SK-N-SH treated with all-trans-retinoic acid at 6 μM for 48 hours (cell line): Measurements from ENCODE around the gene PAK4.

Experiments used
- CREB5 ChIP-seq: fragments of 250-450 bp; sonication (Bioruptor Pico); IDR thresholded peaks from 2 replicates; pipeline ENCODE4 v1.5.1; 2020; ENCODE audit warnings: low read depth, mild to moderate bottlenecking, moderate library complexity
- CSDC2 ChIP-seq: fragments of 250-450 bp; sonication (Bioruptor Pico); IDR thresholded peaks from 2 replicates; pipeline ENCODE4 v1.5.0; 2020; ENCODE audit warnings: mild to moderate bottlenecking, moderate library complexity
- PATZ1 ChIP-seq: fragments of 250-450 bp; sonication (Bioruptor Pico); IDR thresholded peaks from 2 replicates; pipeline ENCODE4 v1.8.0; 2020; ENCODE audit warnings: mild to moderate bottlenecking, moderate library complexity, borderline replicate concordance
- ZC3H10 ChIP-seq: fragments of 250-450 bp; sonication (Bioruptor Pico); IDR thresholded peaks from 2 replicates; pipeline ENCODE4 v1.5.1; 2021; ENCODE audit warnings: mild to moderate bottlenecking, moderate library complexity
- ZFP3 ChIP-seq: fragments of 250-450 bp; sonication (Bioruptor Pico); IDR thresholded peaks from 2 replicates; pipeline ENCODE4 v1.5.0; 2020; ENCODE audit warnings: mild to moderate bottlenecking, moderate library complexity
- ZFP30 ChIP-seq: fragments of 450-650 bp; formaldehyde crosslinking; IDR thresholded peaks from 2 replicates; pipeline ENCODE4 v1.5.0; 2022; ENCODE audit warnings: mild to moderate bottlenecking, moderate library complexity
- ZNF565 ChIP-seq: fragments of 450-650 bp; formaldehyde crosslinking; conservative IDR thresholded peaks from 2 replicates; pipeline ENCODE4 v1.5.0; 2020; ENCODE audit warnings: low read depth, mild to moderate bottlenecking, moderate library complexity
- ZNF70 ChIP-seq: fragments of 450-650 bp; formaldehyde crosslinking; IDR thresholded peaks from 2 replicates; pipeline ENCODE4 v1.5.0; 2020; ENCODE audit warnings: mild to moderate bottlenecking, moderate library complexity

GRCh38 chr19:39206122-39206521 is 80.5 kb downstream of the PAK4 start:
- TF ChIP-seq ZFP3 (CRISPR knock-in tag) = no peak
- no peak for TF ChIP-seq ZNF565 (CRISPR knock-in tag)
- no peak for TF ChIP-seq ZFP30
- no peak for TF ChIP-seq CREB5 (CRISPR knock-in tag)
- TF ChIP-seq ZC3H10 = no peak
- TF ChIP-seq CSDC2 (CRISPR knock-in tag) = no peak
- no peak for TF ChIP-seq PATZ1
- no peak for TF ChIP-seq ZNF70 (CRISPR knock-in tag)
